Activated CD4-positive, alpha-beta T cell treated with anti-CD3 and anti-CD28 coated beads for 4 hours (primary cell): Measurements from ENCODE around the gene FAM229A.
"Not testable (repeated sequence)": the region's sequence is repeated elsewhere in the genome, so short reads cannot be mapped to it uniquely, and the experiment has no call there.

Source experiments
- DNase-seq, 2 donors: peaks; one replicate each; pipeline ENCODE4 v3.0.0-alpha.2; 2020

The FAM229A gene

GRCh38 chr1:32362474-32363313 lies at the start of gene FAM229A, which contains the start of gene TSSK3:
Gene FAM229A (minus strand): TSS chr1:32362485. CDS start chr1:32362091, 394 bp downstream.
Gene TSSK3 (plus strand): TSS chr1:32362539. CDS start chr1:32362702, 163 bp downstream.
- DNase-seq = no peak

GRCh38 chr1:32411261-32411660 lies 49.0 kb upstream of the FAM229A start:
- no peak for DNase-seq

- DNase-seq = no peak
Observed at GRCh38 chr1:32406629-32407111, 44.4 kb upstream of the FAM229A start.

GRCh38 chr1:32405672-32406467 lies 43.6 kb upstream of the FAM229A start:
- DNase-seq = no peak

- no peak for DNase-seq
Observed at GRCh38 chr1:32404946-32405345, 42.7 kb upstream of the FAM229A start.

GRCh38 chr1:32400876-32401631 lies 38.8 kb upstream of the FAM229A start:
- peak; percentile 40 to 43 for DNase-seq

- no peak for DNase-seq
Observed at GRCh38 chr1:32399843-32400242, 37.6 kb upstream of the FAM229A start.

GRCh38 chr1:32398401-32398800 lies 36.1 kb upstream of the FAM229A start:
- no peak for DNase-seq

- not testable (repeated sequence) for DNase-seq
Observed at GRCh38 chr1:32396524-32396923, 34.2 kb upstream of the FAM229A start.

- DNase-seq = no peak
Observed at GRCh38 chr1:32394890-32395432, 32.7 kb upstream of the FAM229A start.

GRCh38 chr1:32394141-32394889 lies 32.0 kb upstream of the FAM229A start, which contains the start of gene BSDC1:
Gene BSDC1 (minus strand): TSS chr1:32394441. CDS start chr1:32394414, 27 bp downstream.
- DNase-seq = peak; percentile 97 to 98

GRCh38 chr1:32393832-32394140 lies 31.5 kb upstream of the FAM229A start:
- DNase-seq = peak in 1 of 2 donors; percentile 26

- DNase-seq = no peak
Observed at GRCh38 chr1:32393136-32393535, 30.9 kb upstream of the FAM229A start.

- DNase-seq = no peak
Observed at GRCh38 chr1:32392325-32392724, 30.0 kb upstream of the FAM229A start.

- DNase-seq = no peak
Observed at GRCh38 chr1:32390904-32391870, 28.9 kb upstream of the FAM229A start.

- no peak for DNase-seq
Observed at GRCh38 chr1:32388641-32389040, 26.4 kb upstream of the FAM229A start.

GRCh38 chr1:32386676-32387392 lies 24.5 kb upstream of the FAM229A start:
- DNase-seq = no peak

GRCh38 chr1:32380057-32380456 lies 17.8 kb upstream of the FAM229A start:
- DNase-seq = no peak

- DNase-seq = no peak
Observed at GRCh38 chr1:32377541-32378220, 15.4 kb upstream of the FAM229A start.
